Measurements from ENCODE around the gene CACNA1H. TPM values are rescaled to one million over a fixed set of nuclear protein-coding genes. Genes with fewer than 3 reads are reported as not detected.

CACNA1H gene
- total and polyA plus RNA-seq, 2 experiments from 2014 or later = 0.11 TPM; not detected in 1

DNA sequence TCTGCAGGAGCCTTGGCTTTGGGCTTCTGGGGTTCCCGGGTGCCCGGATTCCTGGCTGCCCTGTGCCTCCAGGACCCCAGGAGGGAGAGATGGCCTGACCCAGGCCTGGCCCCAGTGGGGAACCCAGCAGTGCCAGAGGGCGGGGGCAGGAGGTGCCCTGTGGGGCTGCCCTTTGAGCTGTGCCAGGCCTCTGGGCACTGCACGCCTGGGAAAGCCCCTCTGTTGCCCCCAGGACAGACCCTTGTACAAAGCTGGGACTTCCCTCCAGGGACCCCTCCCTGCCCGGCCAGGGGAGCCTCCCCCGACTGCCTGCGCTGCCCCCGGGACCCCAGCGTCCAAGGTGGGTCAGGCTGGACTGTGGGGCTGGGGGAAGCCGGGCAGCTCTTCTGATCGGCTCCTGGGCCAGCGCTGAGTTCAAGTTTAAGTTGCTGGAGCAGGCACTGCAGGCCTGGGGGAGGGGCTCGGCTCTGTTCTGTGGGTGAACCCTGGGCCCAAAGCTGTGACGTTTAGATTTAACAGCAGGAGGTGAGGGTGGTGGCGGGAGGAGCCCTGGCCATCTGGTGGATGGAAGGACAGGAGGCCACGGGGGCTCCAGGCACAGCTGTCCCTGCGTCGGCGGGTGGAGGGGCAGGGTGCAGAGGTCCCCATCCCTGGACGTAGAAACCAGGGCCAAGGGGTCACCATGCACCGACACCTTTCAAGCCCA is 29.2 kb upstream of the CACNA1H start:
- no peak for DNase-seq
- Histone ChIP-seq H3K4me3 (no peak overlapping the region), H3K36me3 (ENCODE audit: low read depth) (no peaks in the 10 kb centered on the region), H3K9me2 (ENCODE audit: insufficient read depth) (no peaks in the 10 kb centered on the region), H4K20me1 (ENCODE audit: insufficient read depth) (no peaks in the 10 kb centered on the region), H3K9ac (no peak overlapping the region), H3K4me2 (ENCODE audit: unreplicated experiment) (no peak overlapping the region), H3K27me3 (replicated peaks; ENCODE audit: insufficient read depth) (0 out of 2 replicates have a peak, but pooled peaks cover 11% of the 10 kb centered on the region), H3K4me1 (ENCODE audit: insufficient read depth) (no peaks in the 10 kb centered on the region), H3K9me3 (ENCODE audit: low read depth) (no peaks in the 10 kb centered on the region), H2AFZ (no peak overlapping the region), H3F3A (ENCODE audit: insufficient read depth) (no peaks in the 10 kb centered on the region), H3K27ac (no peak overlapping the region), H3K79me2 (ENCODE audit: insufficient read depth) (no peaks in the 10 kb centered on the region)
- TF ChIP-seq EZH2phosphoT487 (IDR thresholded peaks at IDR 0.05; ENCODE audit: insufficient read depth, low read depth) (no peak), EZH2 (IDR thresholded peaks at IDR 0.05; ENCODE audit: insufficient read depth, poor library complexity, severe bottlenecking) (no peak)
- WGBS, 2 experiments (ENCODE audit: low coverage in 1 of 2, low lambda C conversion rate in 2 of 2, missing lambda C conversion rate in 2 of 2) = 31 to 45% methylated on average over 15 to 21 of the region's 21 CpGs
- in situ Hi-C loops (cut with MboI) = no loop called here

DNA sequence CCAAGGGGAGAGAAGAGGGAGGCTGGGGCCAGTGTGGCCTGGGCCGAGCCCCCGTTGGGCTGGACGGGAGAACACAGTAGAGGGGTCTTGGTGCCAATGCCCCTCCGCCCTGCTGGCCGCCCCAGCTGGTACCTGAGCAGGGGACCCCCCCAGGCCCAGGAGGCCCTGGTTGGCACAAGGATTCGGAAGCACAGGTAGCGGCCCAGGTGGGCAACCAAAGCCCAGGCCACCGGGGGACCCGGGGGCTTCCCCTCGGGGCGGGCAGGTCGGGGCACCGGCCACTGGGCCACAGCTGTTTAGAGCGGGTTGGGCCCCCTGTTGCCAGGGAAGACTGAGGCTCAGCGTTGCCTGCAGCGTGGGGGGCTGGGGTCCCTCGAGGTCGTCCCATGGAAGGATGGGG is 28.6 kb upstream of the CACNA1H start:
- H3K9me3 ChIP-seq (ENCODE audit: low read depth) = no peaks in the 10 kb centered on the region
- H3K4me3 ChIP-seq = no peak overlapping the region
- H3K27ac ChIP-seq = no peak overlapping the region
- TF ChIP-seq EZH2 (IDR thresholded peaks at IDR 0.05; ENCODE audit: insufficient read depth, poor library complexity, severe bottlenecking) (no peak), EZH2phosphoT487 (IDR thresholded peaks at IDR 0.05; ENCODE audit: insufficient read depth, low read depth) (no peak)
- in situ Hi-C loops (cut with MboI) = no loop called here
- DNase-seq = no peak
- no peak overlapping the region for H3K9ac ChIP-seq
- H3K4me2 ChIP-seq (ENCODE audit: unreplicated experiment) = no peak overlapping the region
- 37 to 51% methylated on average over 5 to 18 of the region's 18 CpGs for WGBS, 2 experiments (ENCODE audit: low coverage in 1 of 2, low lambda C conversion rate in 2 of 2, missing lambda C conversion rate in 2 of 2)
- no peaks in the 10 kb centered on the region for H3K36me3 ChIP-seq (ENCODE audit: low read depth)
- no peak overlapping the region for H2AFZ ChIP-seq
- no peaks in the 10 kb centered on the region for H3K9me2 ChIP-seq (ENCODE audit: insufficient read depth)
- H3F3A ChIP-seq (ENCODE audit: insufficient read depth) = no peaks in the 10 kb centered on the region
- H3K4me1 ChIP-seq (ENCODE audit: insufficient read depth) = no peaks in the 10 kb centered on the region
- H3K79me2 ChIP-seq (ENCODE audit: insufficient read depth) = no peaks in the 10 kb centered on the region
- 0 out of 2 replicates have a peak, but pooled peaks cover 11% of the 10 kb centered on the region for H3K27me3 ChIP-seq (replicated peaks; ENCODE audit: insufficient read depth)
- no peaks in the 10 kb centered on the region for H4K20me1 ChIP-seq (ENCODE audit: insufficient read depth)

DNA sequence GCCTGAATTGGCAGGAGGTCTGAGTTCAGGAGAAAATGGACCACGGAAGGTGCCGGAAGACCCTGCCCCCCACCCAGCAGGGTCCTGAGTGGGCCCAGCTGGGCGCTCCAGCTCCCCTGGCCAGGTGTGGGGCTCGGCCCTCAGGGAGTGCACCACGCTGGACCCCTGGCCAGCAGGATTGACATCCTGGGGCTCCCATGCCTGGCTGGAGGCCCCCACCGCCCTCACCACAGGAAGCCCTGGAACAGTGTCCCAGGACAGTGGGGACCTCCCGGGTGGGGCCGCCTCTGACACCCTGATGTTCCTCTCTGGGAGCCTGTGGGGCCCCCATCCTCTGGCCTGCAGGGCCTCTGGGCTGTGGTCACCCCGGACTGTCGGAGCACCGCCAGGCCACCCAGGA is 28.1 kb upstream of the CACNA1H start:
- no peak overlapping the region for H3K27ac ChIP-seq
- no peak overlapping the region for H2AFZ ChIP-seq
- H3K36me3 ChIP-seq (ENCODE audit: low read depth) = no peaks in the 10 kb centered on the region
- H3K4me2 ChIP-seq (ENCODE audit: unreplicated experiment) = no peak overlapping the region
- H3F3A ChIP-seq (ENCODE audit: insufficient read depth) = no peaks in the 10 kb centered on the region
- H3K4me1 ChIP-seq (ENCODE audit: insufficient read depth) = no peaks in the 10 kb centered on the region
- WGBS, 2 experiments (ENCODE audit: low coverage in 1 of 2, low lambda C conversion rate in 2 of 2, missing lambda C conversion rate in 2 of 2) = 62 to 80% methylated on average over 8 to 9 of the region's 11 CpGs
- H3K9ac ChIP-seq = no peak overlapping the region
- 0 out of 2 replicates have a peak, but pooled peaks cover 11% of the 10 kb centered on the region for H3K27me3 ChIP-seq (replicated peaks; ENCODE audit: insufficient read depth)
- no peaks in the 10 kb centered on the region for H3K9me3 ChIP-seq (ENCODE audit: low read depth)
- in situ Hi-C loops (cut with MboI) = no loop called here
- H3K4me3 ChIP-seq = no peak overlapping the region
- H3K79me2 ChIP-seq (ENCODE audit: insufficient read depth) = no peaks in the 10 kb centered on the region
- no peaks in the 10 kb centered on the region for H4K20me1 ChIP-seq (ENCODE audit: insufficient read depth)
- no peaks in the 10 kb centered on the region for H3K9me2 ChIP-seq (ENCODE audit: insufficient read depth)
- TF ChIP-seq EZH2phosphoT487 (IDR thresholded peaks at IDR 0.05; ENCODE audit: insufficient read depth, low read depth) (no peak), EZH2 (IDR thresholded peaks at IDR 0.05; ENCODE audit: insufficient read depth, poor library complexity, severe bottlenecking) (no peak)
- no peak for DNase-seq

- DNase-seq = peak; percentile 77
- no peaks in the 10 kb centered on the region for H3K9me2 ChIP-seq (ENCODE audit: insufficient read depth)
- 2 to 3% methylated on average over 12 to 17 of the region's 18 CpGs for WGBS, 2 experiments (ENCODE audit: low coverage in 1 of 2, low lambda C conversion rate in 2 of 2, missing lambda C conversion rate in 2 of 2)
Observed at GRCh38 chr16:1125471-1125870, 27.4 kb upstream of the CACNA1H start.

More at GRCh38 chr16:1125471-1125870, 27.4 kb upstream of the CACNA1H start:
- H3K36me3 ChIP-seq (ENCODE audit: low read depth) = no peaks in the 10 kb centered on the region
- H3K9ac ChIP-seq = no peak overlapping the region
- no peak overlapping the region for H3K4me2 ChIP-seq (ENCODE audit: unreplicated experiment)
- H4K20me1 ChIP-seq (ENCODE audit: insufficient read depth) = no peaks in the 10 kb centered on the region
- 0 out of 2 replicates have a peak, but pooled peaks cover 7% of the 10 kb centered on the region for H3K27me3 ChIP-seq (replicated peaks; ENCODE audit: insufficient read depth)
- H3K27ac ChIP-seq = no peak overlapping the region
- no peaks in the 10 kb centered on the region for H3F3A ChIP-seq (ENCODE audit: insufficient read depth)
- H3K4me3 ChIP-seq = no peak overlapping the region
- no peaks in the 10 kb centered on the region for H3K79me2 ChIP-seq (ENCODE audit: insufficient read depth)
- H3K9me3 ChIP-seq (ENCODE audit: low read depth) = no peaks in the 10 kb centered on the region
- TF ChIP-seq EZH2 (IDR thresholded peaks at IDR 0.05; ENCODE audit: insufficient read depth, poor library complexity, severe bottlenecking) (no peak), EZH2phosphoT487 (IDR thresholded peaks at IDR 0.05; ENCODE audit: insufficient read depth, low read depth) (no peak)
- in situ Hi-C loops (cut with MboI) = no loop called here
- no peaks in the 10 kb centered on the region for H3K4me1 ChIP-seq (ENCODE audit: insufficient read depth)
- no peak overlapping the region for H2AFZ ChIP-seq

All from GM23248 (cell line).